ENCODE data around the gene GOLGA3. TPM values are rescaled to one million over a fixed set of nuclear protein-coding genes. Genes with fewer than 3 reads are reported as not detected.

GOLGA3 gene
- total and polyA plus RNA-seq, 2 donors (not counting 1 experiment from before 2014, with no cell fraction given), result 32.7 to 66.0 TPM

- peaks cover 12% of the 10 kb centered on the region for H3K4me1 Mint-ChIP-seq
- TF ChIP-seq EZH2 (IDR thresholded peaks at IDR 0.05; ENCODE audit: borderline replicate concordance, insufficient read depth, low read depth, low read length, poor library complexity, severe bottlenecking) (no peak), CTCF (IDR thresholded peaks at IDR 0.05) (no peak)
- Histone ChIP-seq H4K20me1 (ENCODE audit: control insufficient read depth, insufficient read depth, low read length, poor library complexity, severe bottlenecking) (peaks cover 35% of the 10 kb centered on the region), H3K9me3 (ENCODE audit: control extremely low read depth in 1 of 3, control insufficient read depth in 2 of 3, insufficient read depth in 1 of 3, low read length in 2 of 3) (no peaks in the 10 kb centered on the region), H3K27ac (ENCODE audit: low read length in 2 of 2) (no peak overlapping the region), H3K4me2 (replicated peaks; ENCODE audit: low read depth, low read length, poor library complexity, severe bottlenecking) (no peak overlapping the region), H3K79me2 (ENCODE audit: control insufficient read depth, insufficient read depth, low read length) (peaks cover 43% of the 10 kb centered on the region), H3K27me3 (replicated peaks in 1 of 4; ENCODE audit: control extremely low read depth in 1 of 4, control insufficient read depth in 3 of 4, insufficient read depth in 4 of 4, low read length in 3 of 4) (no peaks in the 10 kb centered on the region), H3K36me3 (replicated peaks in 1 of 2; ENCODE audit: control extremely low read depth in 1 of 2, control insufficient read depth in 1 of 2, extremely low read depth in 1 of 2, insufficient read depth in 2 of 2, low read length in 1 of 2) (peaks cover 2 to 84% of the 10 kb centered on the region in 2 experiments), H2AFZ (ENCODE audit: insufficient read depth, low read depth, low read length, poor library complexity, severe bottlenecking) (no peak overlapping the region), H3K4me1 (ENCODE audit: control insufficient read depth in 2 of 2, insufficient read depth in 2 of 2, low read length in 2 of 2) (peaks cover 4 to 6% of the 10 kb centered on the region in 2 donors), H3K9ac (ENCODE audit: low read length) (no peak overlapping the region), H3K4me3 (ENCODE audit: control extremely low read depth in 1 of 5, extremely low read depth in 1 of 5, insufficient read depth in 1 of 5, low read depth in 2 of 5, low read length in 4 of 5) (no peak overlapping the region)
- no peak overlapping the region for H3K27ac Mint-ChIP-seq
- POLR2A ChIA-PET, result no interaction called here
- DNase-seq, result no peak
- H3K9me3 Mint-ChIP-seq (ENCODE audit: insufficient read depth), result no peaks in the 10 kb centered on the region
- intact Hi-C loops (cut with micrococcal nuclease), result no loop called here
- no peaks in the 10 kb centered on the region for H3K27me3 Mint-ChIP-seq
- WGBS (ENCODE audit: insufficient coverage), result 97% methylated on average over 3 of the region's 11 CpGs
- no peak overlapping the region for H3K4me3 Mint-ChIP-seq
- no peak for ATAC-seq (ENCODE audit: low read depth)
- CTCF ChIA-PET, result no interaction called here
Measured at GRCh38 chr12:132740652-132741051, 88.0 kb downstream of the GOLGA3 start.

- no peak overlapping the region for H3K27ac ChIP-seq (ENCODE audit: low read length in 2 of 2)
- DNase-seq, result no peak
- H2AFZ ChIP-seq (ENCODE audit: insufficient read depth, low read depth, low read length, poor library complexity, severe bottlenecking), result no peak overlapping the region
- H3K27me3 ChIP-seq (replicated peaks in 1 of 4; ENCODE audit: control extremely low read depth in 1 of 4, control insufficient read depth in 3 of 4, insufficient read depth in 4 of 4, low read length in 3 of 4), result no peaks in the 10 kb centered on the region
- no peak overlapping the region for H3K4me3 ChIP-seq (ENCODE audit: control extremely low read depth in 1 of 5, extremely low read depth in 1 of 5, insufficient read depth in 1 of 5, low read depth in 2 of 5, low read length in 4 of 5)
- no peaks in the 10 kb centered on the region for H3K27me3 Mint-ChIP-seq
- intact Hi-C loops (cut with micrococcal nuclease), result no loop called here
- H3K9ac ChIP-seq (ENCODE audit: low read length), result no peak overlapping the region
- no peak overlapping the region for H3K4me3 Mint-ChIP-seq
- ChIA-PET CTCF (no interaction called here), POLR2A (no interaction called here)
- WGBS (ENCODE audit: insufficient coverage), result 98% methylated on average over 5 of the region's 6 CpGs
- no peaks in the 10 kb centered on the region for H3K9me3 ChIP-seq (ENCODE audit: control extremely low read depth in 1 of 3, control insufficient read depth in 2 of 3, insufficient read depth in 1 of 3, low read length in 2 of 3)
- no peak overlapping the region for H3K4me2 ChIP-seq (replicated peaks; ENCODE audit: low read depth, low read length, poor library complexity, severe bottlenecking)
- H3K27ac Mint-ChIP-seq, result no peak overlapping the region
- peaks cover 31% of the 10 kb centered on the region for H4K20me1 ChIP-seq (ENCODE audit: control insufficient read depth, insufficient read depth, low read length, poor library complexity, severe bottlenecking)
- peaks cover 2 to 83% of the 10 kb centered on the region in 2 experiments for H3K36me3 ChIP-seq (replicated peaks in 1 of 2; ENCODE audit: control extremely low read depth in 1 of 2, control insufficient read depth in 1 of 2, extremely low read depth in 1 of 2, insufficient read depth in 2 of 2, low read length in 1 of 2)
- H3K79me2 ChIP-seq (ENCODE audit: control insufficient read depth, insufficient read depth, low read length), result peaks cover 42% of the 10 kb centered on the region
- peaks cover 4 to 6% of the 10 kb centered on the region in 2 donors for H3K4me1 ChIP-seq (ENCODE audit: control insufficient read depth in 2 of 2, insufficient read depth in 2 of 2, low read length in 2 of 2)
- peaks cover 12% of the 10 kb centered on the region for H3K4me1 Mint-ChIP-seq
- TF ChIP-seq EZH2 (IDR thresholded peaks at IDR 0.05; ENCODE audit: borderline replicate concordance, insufficient read depth, low read depth, low read length, poor library complexity, severe bottlenecking), result no peak
- TF ChIP-seq CTCF (IDR thresholded peaks at IDR 0.05), result no peak
- no peaks in the 10 kb centered on the region for H3K9me3 Mint-ChIP-seq (ENCODE audit: insufficient read depth)
- no peak for ATAC-seq (ENCODE audit: low read depth)
Measured at GRCh38 chr12:132740313-132740646, 88.4 kb downstream of the GOLGA3 start.

Data from B cell (primary cell).